ENCODE data around the gene C1QA.

DNA sequence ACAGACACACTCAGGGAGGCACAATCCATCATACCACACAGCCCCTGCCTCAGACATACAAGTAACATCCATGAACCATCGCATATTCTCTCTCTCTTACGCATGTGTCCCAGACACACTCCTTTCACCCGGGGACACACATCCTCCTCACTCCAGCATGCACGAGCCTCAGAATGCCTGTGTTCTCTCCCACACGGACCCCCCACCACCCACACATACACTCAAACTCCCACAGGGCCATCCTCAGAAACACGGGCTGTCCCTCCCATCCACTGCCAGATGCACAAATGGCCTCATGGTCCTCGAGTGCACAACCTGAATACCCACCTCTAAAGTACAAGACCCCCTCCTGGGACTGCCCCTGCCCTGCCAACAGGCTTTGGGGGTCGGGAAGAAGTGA lies 4.8 kb downstream of the C1QA start:
- TF ChIP-seq, protein P1, sequence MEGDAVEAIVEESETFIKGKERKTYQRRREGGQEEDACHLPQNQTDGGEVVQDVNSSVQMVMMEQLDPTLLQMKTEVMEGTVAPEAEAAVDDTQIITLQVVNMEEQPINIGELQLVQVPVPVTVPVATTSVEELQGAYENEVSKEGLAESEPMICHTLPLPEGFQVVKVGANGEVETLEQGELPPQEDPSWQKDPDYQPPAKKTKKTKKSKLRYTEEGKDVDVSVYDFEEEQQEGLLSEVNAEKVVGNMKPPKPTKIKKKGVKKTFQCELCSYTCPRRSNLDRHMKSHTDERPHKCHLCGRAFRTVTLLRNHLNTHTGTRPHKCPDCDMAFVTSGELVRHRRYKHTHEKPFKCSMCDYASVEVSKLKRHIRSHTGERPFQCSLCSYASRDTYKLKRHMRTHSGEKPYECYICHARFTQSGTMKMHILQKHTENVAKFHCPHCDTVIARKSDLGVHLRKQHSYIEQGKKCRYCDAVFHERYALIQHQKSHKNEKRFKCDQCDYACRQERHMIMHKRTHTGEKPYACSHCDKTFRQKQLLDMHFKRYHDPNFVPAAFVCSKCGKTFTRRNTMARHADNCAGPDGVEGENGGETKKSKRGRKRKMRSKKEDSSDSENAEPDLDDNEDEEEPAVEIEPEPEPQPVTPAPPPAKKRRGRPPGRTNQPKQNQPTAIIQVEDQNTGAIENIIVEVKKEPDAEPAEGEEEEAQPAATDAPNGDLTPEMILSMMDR (conservative IDR thresholded peaks at IDR 0.05; ENCODE audit: low read length): no peak
- TF ChIP-seq EZH2phosphoT487 (IDR thresholded peaks at IDR 0.05; ENCODE audit: borderline replicate concordance): no peak
